CD4-positive, alpha-beta T cell treated with Interleukin-2 at 100 ng/mL for 4 hours (primary cell): ENCODE measurements around the gene MTARC2.

ENCODE experiments used
- DNase-seq: peaks from one replicate; pipeline ENCODE4 v3.0.0-alpha.2; 2020; ENCODE audit warnings: low spot score

The MTARC2 gene

GRCh38 chr1:220827445-220828178 is 79.5 kb downstream of the MTARC2 start:
- DNase-seq, result no peak

DNA sequence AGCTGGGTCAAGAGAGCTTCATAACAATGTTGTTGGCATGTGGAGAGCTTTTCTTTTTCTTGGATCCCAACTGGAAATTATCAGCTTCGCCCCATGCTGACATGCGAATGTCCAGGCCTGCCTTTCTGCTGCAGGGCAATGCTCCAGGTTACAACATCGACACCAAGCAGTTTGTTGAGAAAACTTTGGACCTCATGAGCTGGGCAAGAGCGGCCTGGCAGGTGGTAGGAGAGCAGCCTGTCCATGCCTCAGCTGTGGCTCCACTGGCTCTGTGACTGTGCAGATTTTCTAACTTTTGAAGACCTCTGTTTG is 80.0 kb downstream of the MTARC2 start:
- DNase-seq, result no peak

DNA sequence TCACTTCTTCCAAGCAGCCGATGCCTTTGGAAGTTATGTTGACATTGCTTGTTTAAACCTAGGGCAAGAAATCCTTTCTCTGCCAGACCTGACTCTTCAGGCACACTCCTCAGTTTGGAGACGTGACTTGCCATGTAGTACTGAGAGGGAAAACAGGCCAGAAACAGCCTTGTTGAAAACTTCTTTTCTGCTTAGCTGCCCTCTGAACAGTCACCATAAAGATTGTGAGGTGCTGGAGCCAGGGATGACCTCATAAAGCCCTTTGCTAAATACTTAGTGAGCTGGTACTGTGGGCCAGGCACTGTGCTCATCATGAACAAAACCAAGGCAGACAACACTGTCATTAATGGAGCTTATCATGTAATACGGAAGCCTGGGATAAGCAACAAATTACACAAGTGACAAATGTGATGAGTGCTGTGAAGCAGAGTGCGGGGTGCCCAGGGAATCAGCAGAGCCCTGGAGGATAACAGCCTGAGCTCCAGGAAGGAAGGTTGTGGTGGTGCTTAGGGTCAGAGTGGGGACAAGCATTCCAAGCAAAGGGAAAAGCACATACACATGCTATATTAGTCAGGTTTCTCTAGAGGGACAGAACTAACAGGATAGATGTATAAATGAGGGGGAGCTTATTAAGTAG is 80.9 kb downstream of the MTARC2 start:
- no peak for DNase-seq

DNA sequence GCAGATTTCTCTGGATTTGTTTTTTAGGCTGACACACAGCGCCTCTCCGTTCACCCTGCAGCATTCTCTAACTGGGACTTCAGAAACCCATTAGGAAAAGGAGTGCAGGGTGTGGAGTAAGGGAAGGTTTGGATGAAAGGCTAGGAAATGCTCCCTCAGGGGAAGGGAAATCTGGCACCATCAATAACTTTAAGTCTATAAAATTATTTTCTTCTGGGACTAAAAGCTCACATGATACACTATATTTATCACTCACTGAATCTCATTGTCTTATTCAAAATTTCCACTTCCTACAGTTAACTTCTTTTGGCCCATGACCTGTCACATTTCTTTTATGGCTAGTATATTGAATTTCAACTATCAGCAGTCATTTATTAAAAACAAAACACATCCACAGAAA is 85.3 kb downstream of the MTARC2 start:
- no peak for DNase-seq
